ENCODE measurements around the gene GLRX5. TPM values are rescaled to one million over a fixed set of nuclear protein-coding genes. Genes with fewer than 3 reads are reported as not detected.

GLRX5 gene
- total RNA-seq, 1 donor from 2014 or later, result 99.9 TPM

GRCh38 chr14:95522556-95522955 lies 12.3 kb upstream of the GLRX5 start:
- no peak overlapping the region for H3K9ac ChIP-seq
- H2AFZ ChIP-seq (replicated peaks), result no peak overlapping the region
- no peaks in the 10 kb centered on the region for H3K36me3 Mint-ChIP-seq
- peaks cover under 1% of the 10 kb centered on the region for H3K4me1 Mint-ChIP-seq
- peaks cover 3% of the 10 kb centered on the region for H3K79me2 ChIP-seq (ENCODE audit: low read depth)
- H3K27me3 ChIP-seq, result peaks cover 30% of the 10 kb centered on the region
- no peaks in the 10 kb centered on the region for H3K9me3 ChIP-seq (ENCODE audit: low read depth)
- TF ChIP-seq EZH2 (IDR thresholded peaks at IDR 0.05), result no peak
- no peak for TF ChIP-seq CTCF (IDR thresholded peaks at IDR 0.05)
- TF ChIP-seq EZH2phosphoT487 (IDR thresholded peaks at IDR 0.05), result no peak
- H3K4me2 ChIP-seq, result no peak overlapping the region
- no peak overlapping the region for H3K27ac Mint-ChIP-seq
- H4K20me1 ChIP-seq (ENCODE audit: low read depth), result peaks cover 14% of the 10 kb centered on the region
- H3K27ac ChIP-seq, result no peak overlapping the region
- no peaks in the 10 kb centered on the region for H3K4me1 ChIP-seq
- DNase-seq (ENCODE audit: low spot score), result no peak
- no peak overlapping the region for H3K4me3 ChIP-seq
- H3F3A ChIP-seq (ENCODE audit: low read depth), result peaks cover 2% of the 10 kb centered on the region
- H3K27me3 Mint-ChIP-seq (ENCODE audit: insufficient read depth, low read depth), result peaks cover 5% of the 10 kb centered on the region
- no peaks in the 10 kb centered on the region for H3K36me3 ChIP-seq
- no peaks in the 10 kb centered on the region for H3K9me3 Mint-ChIP-seq
- H3K4me3 Mint-ChIP-seq, result no peak overlapping the region

GRCh38 chr14:95523051-95523814 lies 11.6 kb upstream of the GLRX5 start:
- no peak overlapping the region for H2AFZ ChIP-seq (replicated peaks)
- no peak overlapping the region for H3K4me2 ChIP-seq
- Mint-ChIP-seq H3K4me1 (no peaks in the 10 kb centered on the region), H3K36me3 (no peaks in the 10 kb centered on the region), H3K4me3 (no peak overlapping the region), H3K27me3 (ENCODE audit: insufficient read depth, low read depth) (no peaks in the 10 kb centered on the region), H3K9me3 (no peaks in the 10 kb centered on the region), H3K27ac (no peak overlapping the region)
- H3K4me1 ChIP-seq, result no peaks in the 10 kb centered on the region
- H3K79me2 ChIP-seq (ENCODE audit: low read depth), result peaks cover 5% of the 10 kb centered on the region
- TF ChIP-seq EZH2phosphoT487 (IDR thresholded peaks at IDR 0.05), result no peak
- TF ChIP-seq EZH2 (IDR thresholded peaks at IDR 0.05), result no peak
- TF ChIP-seq CTCF (IDR thresholded peaks at IDR 0.05), result no peak
- H3K27me3 ChIP-seq, result peaks cover 24% of the 10 kb centered on the region
- no peaks in the 10 kb centered on the region for H3K9me3 ChIP-seq (ENCODE audit: low read depth)
- no peak for DNase-seq (ENCODE audit: low spot score)
- no peak overlapping the region for H3K4me3 ChIP-seq
- H3K27ac ChIP-seq, result no peak overlapping the region
- no peak overlapping the region for H3K9ac ChIP-seq
- peaks cover 17% of the 10 kb centered on the region for H4K20me1 ChIP-seq (ENCODE audit: low read depth)
- no peaks in the 10 kb centered on the region for H3K36me3 ChIP-seq
- no peaks in the 10 kb centered on the region for H3F3A ChIP-seq (ENCODE audit: low read depth)

GRCh38 chr14:95523815-95524448 lies 10.9 kb upstream of the GLRX5 start:
- Mint-ChIP-seq H3K9me3 (no peaks in the 10 kb centered on the region), H3K4me1 (no peaks in the 10 kb centered on the region), H3K27ac (peak overlapping the region; percentile 6), H3K27me3 (ENCODE audit: insufficient read depth, low read depth) (no peaks in the 10 kb centered on the region), H3K36me3 (no peaks in the 10 kb centered on the region), H3K4me3 (no peak overlapping the region)
- no peaks in the 10 kb centered on the region for H3K4me1 ChIP-seq
- H3K4me2 ChIP-seq, result no peak overlapping the region
- H3K9me3 ChIP-seq (ENCODE audit: low read depth), result no peaks in the 10 kb centered on the region
- H3K36me3 ChIP-seq, result no peaks in the 10 kb centered on the region
- H4K20me1 ChIP-seq (ENCODE audit: low read depth), result peaks cover 17% of the 10 kb centered on the region
- peaks cover 12% of the 10 kb centered on the region for H3K79me2 ChIP-seq (ENCODE audit: low read depth)
- H2AFZ ChIP-seq (replicated peaks), result no peak overlapping the region
- no peak for TF ChIP-seq CTCF (IDR thresholded peaks at IDR 0.05)
- TF ChIP-seq EZH2 (IDR thresholded peaks at IDR 0.05), result no peak
- no peak for TF ChIP-seq EZH2phosphoT487 (IDR thresholded peaks at IDR 0.05)
- no peak overlapping the region for H3K4me3 ChIP-seq
- H3K27me3 ChIP-seq, result peaks cover 17% of the 10 kb centered on the region
- no peak overlapping the region for H3K27ac ChIP-seq
- no peak for DNase-seq (ENCODE audit: low spot score)
- no peaks in the 10 kb centered on the region for H3F3A ChIP-seq (ENCODE audit: low read depth)
- no peak overlapping the region for H3K9ac ChIP-seq

All from neural progenitor cell (in vitro differentiated cells).